Gastroesophageal sphincter (tissue), 4 donors: ENCODE data around the gene TUBA3D. TPM values are rescaled to one million over a fixed set of nuclear protein-coding genes. Genes with fewer than 3 reads are reported as not detected.
"Not testable (repeated sequence)": the region's sequence is repeated elsewhere in the genome, so short reads cannot be mapped to it uniquely, and the experiment has no call there.

ENCODE experiments used
- ATAC-seq: fragments of 150-250 bp; one replicate; pipeline ENCODE4 v1.9.1; 2016; ENCODE audit warnings: mild to moderate bottlenecking, moderate library complexity
- H3K27ac ChIP-seq, 4 donors: fragments of 200-600 bp; sonication (generic) in 3 of 4; 1 replicate in 3 of 4; 2 replicates in 1 of 4; pipeline ENCODE4 v1.5.1; 2016 to 2019
- H3K27me3 ChIP-seq: fragments of 200-600 bp; sonication (generic); one replicate; pipeline ENCODE4 v1.5.1; 2019
- H3K36me3 ChIP-seq, 2 donors: fragments of 200-600 bp; sonication (generic); one replicate each; pipeline ENCODE4 v1.5.1; 2019; ENCODE audit warnings: control low read depth in 1 of 2
- H3K4me1 ChIP-seq, 3 donors: fragments of 200-600 bp; sonication (generic); 1 replicate in 2 of 3; 2 replicates in 1 of 3; pipeline ENCODE4 v1.5.1; 2016 to 2019; ENCODE audit warnings: control low read depth in 2 of 3
- H3K4me3 ChIP-seq, 2 donors: fragments of 200-600 bp; sonication (generic); one replicate each; pipeline ENCODE4 v1.5.1; 2019; ENCODE audit warnings: mild to moderate bottlenecking in 1 of 2, moderate library complexity in 1 of 2
- H3K9me3 ChIP-seq, 3 donors: fragments of 200-600 bp; sonication (generic); one replicate each; pipeline ENCODE4 v1.5.1; 2017 to 2019; ENCODE audit warnings: control low read depth in 2 of 3
- EP300 ChIP-seq: sonication (generic); formaldehyde crosslinking; IDR thresholded peaks from one replicate; pipeline ENCODE4 v1.6.1; 2017; ENCODE audit warnings: antibody characterized with exemption, mild to moderate bottlenecking
- POLR2A ChIP-seq, 2 donors: fragments of 450-650 bp; IDR thresholded peaks; one replicate each; pipeline ENCODE4 v1.6.1; 2017; ENCODE audit warnings: antibody characterized with exemption in 2 of 2, mild to moderate bottlenecking in 2 of 2, moderate library complexity in 1 of 2
- POLR2AphosphoS5 ChIP-seq: sonication (generic); formaldehyde crosslinking; IDR thresholded peaks from one replicate; pipeline ENCODE4 v1.6.1; 2017; ENCODE audit warnings: antibody characterized with exemption
- WGBS, 2 donors: methylation state at CpG; one replicate each; pipeline ENCODE4 v1.1.5; 2018; ENCODE audit warnings: low coverage in 1 of 2; 5-methylcytosine and 5-hydroxymethylcytosine counted together
- total RNA-seq, 4 donors: library from RNA; depleted of rRNA; stranded (reverse); fragments of >200 nt; gene quantifications; one replicate each; pipeline ENCODE4 v1.1.0, GENCODE V29; 2016
- TF ChIP-seq, protein P1 (sequence below), 4 experiments: fragments of 200-600 bp in 2 of 4; fragments of 450-650 bp in 2 of 4; sonication (generic) in 1 of 4; IDR thresholded peaks; one replicate each; pipeline ENCODE4 v1.5.1; 2017 to 2019; ENCODE audit warnings: antibody characterized with exemption in 4 of 4, mild to moderate bottlenecking in 2 of 4, moderate library complexity in 2 of 4

Gene TUBA3D
- total RNA-seq, 4 donors from 2014 or later = not detected

DNA sequence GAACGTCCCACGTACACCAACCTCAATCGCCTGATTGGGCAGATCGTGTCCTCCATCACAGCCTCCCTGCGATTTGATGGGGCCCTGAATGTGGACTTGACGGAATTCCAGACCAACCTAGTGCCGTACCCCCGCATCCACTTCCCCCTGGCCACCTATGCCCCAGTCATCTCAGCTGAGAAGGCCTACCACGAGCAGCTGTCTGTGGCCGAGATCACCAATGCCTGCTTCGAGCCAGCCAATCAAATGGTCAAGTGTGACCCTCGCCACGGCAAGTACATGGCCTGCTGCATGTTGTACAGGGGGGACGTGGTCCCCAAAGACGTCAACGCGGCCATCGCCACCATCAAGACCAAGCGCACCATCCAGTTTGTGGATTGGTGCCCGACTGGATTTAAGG, 4.4 kb downstream of the TUBA3D start:
- H3K27me3 ChIP-seq, ATAC-seq, H3K4me1 ChIP-seq, H3K27ac ChIP-seq, H3K9me3 ChIP-seq, H3K4me3 ChIP-seq: not testable (repeated sequence)
- H3K36me3 ChIP-seq = peaks cover 0 to 42% of the 10 kb centered on the region in 2 donors
- WGBS, 2 donors = 100% methylated on average over 1 of the region's 20 CpGs; no CpG with 5 or more reads in 1 of the 2 donors

GRCh38 chr2:131482506-131483155, 6.7 kb downstream of the TUBA3D start:
- H3K27ac ChIP-seq, ATAC-seq, H3K4me1 ChIP-seq, H3K9me3 ChIP-seq, H3K4me3 ChIP-seq, H3K27me3 ChIP-seq: not testable (repeated sequence)
- 96 to 100% methylated on average over 1 to 5 of the region's 19 CpGs for whole genome bisulfite sequencing, 2 donors
- H3K36me3 ChIP-seq = peaks cover 0 to 39% of the 10 kb centered on the region in 2 donors

DNA sequence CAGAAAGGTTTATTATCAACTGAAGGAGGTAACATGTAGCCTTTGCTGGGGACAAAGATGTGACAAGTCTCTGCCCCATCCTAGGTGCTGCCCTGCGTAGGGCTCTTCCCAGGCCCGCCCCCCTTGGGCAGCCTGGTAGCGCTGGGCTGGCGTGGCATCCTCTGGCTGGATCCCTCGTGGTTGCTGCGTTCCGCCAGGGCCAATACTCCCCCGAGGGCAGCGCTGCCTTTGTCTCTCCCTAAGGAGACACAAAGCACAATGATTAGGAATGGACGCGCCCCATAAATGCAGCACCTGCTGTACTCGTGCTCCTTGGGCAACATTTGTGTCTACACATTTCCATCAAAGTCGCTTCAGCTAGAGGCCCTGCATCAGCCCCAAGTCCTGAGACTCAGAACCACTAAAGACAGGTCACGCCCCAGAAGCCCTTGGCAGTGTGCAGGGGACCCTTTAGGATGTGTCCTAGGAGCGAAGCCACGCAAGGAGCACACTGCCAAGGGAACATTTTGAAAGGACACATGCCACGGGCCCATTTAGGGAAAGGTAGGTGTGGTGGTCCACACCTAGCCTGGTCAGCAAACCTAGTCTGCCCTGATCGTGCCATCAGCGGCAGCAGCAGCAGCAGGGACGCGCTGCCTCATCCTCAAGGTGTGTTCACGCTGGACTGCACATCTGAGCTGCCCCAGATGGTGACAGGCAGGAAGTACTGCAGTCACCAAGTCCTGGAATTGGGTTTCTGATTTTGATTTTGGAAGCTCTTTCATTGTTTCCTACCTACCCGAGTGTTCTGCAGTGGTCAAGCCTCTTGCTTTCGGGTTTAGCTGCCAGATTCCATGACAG, 8.3 kb downstream of the TUBA3D start:
- WGBS, 2 donors = 68 to 100% methylated on average over 2 to 3 of the region's 24 CpGs
- not testable (repeated sequence) for H3K9me3 ChIP-seq, H3K4me3 ChIP-seq, H3K27me3 ChIP-seq, H3K27ac ChIP-seq, H3K4me1 ChIP-seq, ATAC-seq
- H3K36me3 ChIP-seq = peaks cover 0 to 38% of the 10 kb centered on the region in 2 donors

DNA sequence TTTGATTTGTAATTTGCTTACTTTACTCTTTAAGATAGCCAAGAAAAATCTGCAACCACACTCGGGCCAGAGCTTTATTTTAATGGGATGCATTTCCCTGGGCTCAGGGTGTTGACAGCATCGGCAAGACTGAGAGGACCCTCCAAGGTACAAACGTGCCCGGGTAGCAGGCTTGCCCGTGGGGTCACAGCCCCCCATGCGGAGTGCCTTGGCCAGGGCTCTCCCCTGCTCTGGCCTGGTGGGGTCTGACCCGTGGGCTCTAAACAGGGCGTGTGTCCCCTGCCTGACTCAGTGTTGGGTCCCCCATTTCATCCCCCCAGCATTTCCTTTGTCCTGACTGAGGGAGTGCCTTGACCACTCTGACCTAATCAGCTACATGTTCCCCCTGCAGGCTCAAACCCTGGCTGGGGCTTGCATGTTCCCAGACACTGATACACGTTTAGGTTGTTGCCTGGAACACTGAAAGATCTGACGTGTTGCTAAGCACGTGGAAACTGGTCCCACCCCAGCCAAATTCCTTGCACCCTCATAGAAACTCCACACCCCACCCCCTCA, 9.1 kb downstream of the TUBA3D start:
- H3K9me3 ChIP-seq, H3K27ac ChIP-seq, ATAC-seq, H3K4me1 ChIP-seq, H3K4me3 ChIP-seq, H3K27me3 ChIP-seq: not testable (repeated sequence)
- peaks cover 0 to 31% of the 10 kb centered on the region in 2 donors for H3K36me3 ChIP-seq
- WGBS, 2 donors = 100% methylated on average over 1 of the region's 11 CpGs; no CpG with 5 or more reads in 1 of the 2 donors

DNA sequence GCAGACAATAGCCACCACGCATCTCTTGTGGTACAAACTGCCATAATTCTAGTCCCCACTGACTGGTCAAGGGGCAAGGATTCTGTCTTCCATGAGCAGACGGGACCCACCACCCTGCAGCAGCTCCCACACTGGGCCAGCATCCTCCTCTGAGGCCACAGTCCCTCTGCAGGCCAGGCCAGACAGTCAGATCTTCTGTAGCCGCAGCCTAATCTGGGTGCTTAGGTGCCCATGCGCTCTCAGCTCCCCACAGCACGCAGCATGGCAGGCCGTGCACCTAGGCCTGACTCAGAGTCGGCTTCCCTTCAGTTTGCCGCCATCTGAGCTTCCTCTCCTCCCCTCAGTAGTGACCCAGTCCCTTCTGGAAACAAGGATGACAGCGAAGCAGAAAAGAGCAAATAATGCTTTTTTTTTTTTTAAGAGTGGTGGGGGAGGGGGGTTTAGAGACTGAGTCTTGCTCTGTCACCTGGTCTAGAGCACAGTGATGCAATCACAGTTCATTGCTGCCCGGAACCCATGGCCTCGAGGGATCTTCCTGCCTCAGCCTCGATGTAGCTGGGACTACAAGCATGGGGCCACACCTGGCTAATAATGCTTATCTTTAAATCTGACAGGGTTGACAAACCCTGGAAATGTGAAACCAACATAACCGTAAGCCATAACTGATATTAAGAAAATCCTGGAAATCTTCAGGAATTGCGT, 10.4 kb downstream of the TUBA3D start:
- not testable (repeated sequence) for ATAC-seq, H3K27ac ChIP-seq, H3K4me3 ChIP-seq, H3K9me3 ChIP-seq, H3K27me3 ChIP-seq
- WGBS, 2 donors = 89% methylated on average over 7 of the region's 14 CpGs; no CpG with 5 or more reads in 1 of the 2 donors
- Histone ChIP-seq H3K36me3 (peaks cover 0 to 28% of the 10 kb centered on the region in 2 donors), H3K4me1 (peaks cover 0 to 15% (median 7%) of the 10 kb centered on the region in 3 donors)

DNA sequence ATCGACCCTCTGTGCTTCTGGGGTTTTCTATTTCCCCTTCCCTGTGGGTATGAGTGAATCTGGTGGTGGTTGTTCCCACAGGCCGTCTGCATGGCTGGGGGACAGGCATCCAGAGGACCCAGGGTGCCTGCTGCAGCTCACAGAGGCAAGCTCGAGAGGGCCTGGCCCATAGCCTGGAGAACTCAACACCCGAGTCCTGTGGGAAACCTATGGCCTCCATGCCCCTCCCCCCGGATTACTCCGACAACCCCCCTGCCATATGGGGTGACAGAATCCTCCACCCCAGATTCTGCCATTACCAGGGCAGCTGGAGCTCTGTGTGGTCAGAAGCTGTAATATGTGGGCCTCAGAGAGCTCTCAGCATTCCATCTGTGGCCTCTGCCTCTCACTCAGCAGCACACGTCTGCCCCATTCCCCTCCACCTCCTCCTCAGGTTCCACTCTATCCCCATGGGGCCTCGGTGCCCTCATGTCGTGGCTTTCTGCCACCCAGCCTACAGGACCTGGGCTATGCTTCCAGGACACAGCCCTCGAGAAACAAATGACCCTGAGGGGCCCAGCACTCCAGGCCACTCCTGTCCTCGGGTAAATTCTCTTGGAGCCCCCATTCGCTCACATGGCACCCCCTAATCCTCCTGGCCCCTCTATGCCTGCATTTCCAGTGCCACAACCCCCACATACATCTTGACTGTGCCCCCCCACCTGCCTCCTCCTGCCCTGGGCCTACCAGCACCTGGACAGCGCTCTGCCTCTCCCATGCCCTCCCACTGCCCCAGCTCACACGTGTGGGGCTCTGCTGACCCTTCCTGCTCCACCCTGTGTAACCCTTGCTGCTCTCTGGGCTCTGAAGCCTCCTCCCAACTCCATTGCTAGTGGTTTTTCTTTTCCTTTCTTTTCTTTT, 12.6 kb downstream of the TUBA3D start:
- Histone ChIP-seq H3K27ac (no peak overlapping the region), H3K9me3 (no peaks in the 10 kb centered on the region), H3K4me3 (no peak overlapping the region), H3K4me1 (peaks cover 0 to 20% (median 7%) of the 10 kb centered on the region in 3 donors), H3K27me3 (no peaks in the 10 kb centered on the region), H3K36me3 (peaks cover 0 to 15% of the 10 kb centered on the region in 2 donors)
- ATAC-seq = no peak
- 70 to 80% methylated on average over 3 to 4 of the region's 14 CpGs for WGBS, 2 donors
- TF ChIP-seq POLR2AphosphoS5 = no peak
- TF ChIP-seq POLR2A (IDR thresholded peaks at IDR 0.05) = no peak
- TF ChIP-seq, protein P1, sequence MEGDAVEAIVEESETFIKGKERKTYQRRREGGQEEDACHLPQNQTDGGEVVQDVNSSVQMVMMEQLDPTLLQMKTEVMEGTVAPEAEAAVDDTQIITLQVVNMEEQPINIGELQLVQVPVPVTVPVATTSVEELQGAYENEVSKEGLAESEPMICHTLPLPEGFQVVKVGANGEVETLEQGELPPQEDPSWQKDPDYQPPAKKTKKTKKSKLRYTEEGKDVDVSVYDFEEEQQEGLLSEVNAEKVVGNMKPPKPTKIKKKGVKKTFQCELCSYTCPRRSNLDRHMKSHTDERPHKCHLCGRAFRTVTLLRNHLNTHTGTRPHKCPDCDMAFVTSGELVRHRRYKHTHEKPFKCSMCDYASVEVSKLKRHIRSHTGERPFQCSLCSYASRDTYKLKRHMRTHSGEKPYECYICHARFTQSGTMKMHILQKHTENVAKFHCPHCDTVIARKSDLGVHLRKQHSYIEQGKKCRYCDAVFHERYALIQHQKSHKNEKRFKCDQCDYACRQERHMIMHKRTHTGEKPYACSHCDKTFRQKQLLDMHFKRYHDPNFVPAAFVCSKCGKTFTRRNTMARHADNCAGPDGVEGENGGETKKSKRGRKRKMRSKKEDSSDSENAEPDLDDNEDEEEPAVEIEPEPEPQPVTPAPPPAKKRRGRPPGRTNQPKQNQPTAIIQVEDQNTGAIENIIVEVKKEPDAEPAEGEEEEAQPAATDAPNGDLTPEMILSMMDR (IDR thresholded peaks at IDR 0.05) = no peak
- no peak for TF ChIP-seq EP300

DNA sequence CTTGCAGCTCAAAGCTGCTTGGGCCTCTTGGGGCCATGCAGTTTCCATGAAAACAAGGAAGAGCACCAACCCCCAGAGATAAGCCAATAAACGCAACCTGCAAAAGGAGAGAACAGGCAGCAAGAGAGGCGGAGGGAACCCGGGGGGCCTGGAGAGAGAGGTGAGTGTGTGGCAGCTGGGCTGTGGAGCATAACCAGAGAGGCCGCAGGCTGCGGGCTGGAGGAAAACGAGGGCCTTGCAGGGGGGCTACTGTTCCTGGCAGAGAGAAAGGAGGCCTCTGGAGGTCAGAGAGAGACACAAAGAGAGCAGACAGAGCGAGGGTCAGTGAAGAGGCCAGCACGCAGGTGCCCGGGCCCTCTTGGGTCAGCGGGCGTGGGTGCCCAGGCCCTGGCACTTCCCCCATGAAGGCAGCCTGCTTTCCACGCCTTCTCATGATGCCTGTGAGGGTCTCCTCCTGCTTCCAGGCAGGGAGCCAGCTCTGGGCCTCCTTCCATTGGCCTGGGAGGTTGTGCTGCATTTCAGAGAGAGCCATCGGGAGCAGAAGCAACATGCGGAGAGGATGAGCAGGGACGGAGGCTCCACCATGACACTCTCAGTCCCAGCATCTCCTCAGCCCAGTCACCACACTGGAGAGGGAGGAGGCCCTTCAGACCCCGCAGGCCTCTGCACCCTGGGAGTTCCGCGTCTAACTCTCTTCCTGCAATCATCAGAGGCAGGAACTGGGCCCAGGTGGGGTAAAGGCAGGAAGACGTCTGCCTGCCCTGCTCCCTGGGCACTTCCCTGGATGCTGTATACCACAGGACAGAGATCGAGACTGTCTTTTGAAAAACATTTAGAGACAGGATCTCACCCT, 14.9 kb downstream of the TUBA3D start:
- WGBS, 2 donors = 56 to 77% methylated on average over 5 to 13 of the region's 20 CpGs
- not testable (repeated sequence) for H3K27me3 ChIP-seq, ATAC-seq, H3K9me3 ChIP-seq, H3K36me3 ChIP-seq
- H3K4me1 ChIP-seq = peaks cover 0 to 39% (median 16%) of the 10 kb centered on the region in 3 donors
- H3K4me3 ChIP-seq = peak overlapping the region; percentile 35 to 93
- H3K27ac ChIP-seq = peak overlapping the region in 1 of 4 donors; percentile 52

DNA sequence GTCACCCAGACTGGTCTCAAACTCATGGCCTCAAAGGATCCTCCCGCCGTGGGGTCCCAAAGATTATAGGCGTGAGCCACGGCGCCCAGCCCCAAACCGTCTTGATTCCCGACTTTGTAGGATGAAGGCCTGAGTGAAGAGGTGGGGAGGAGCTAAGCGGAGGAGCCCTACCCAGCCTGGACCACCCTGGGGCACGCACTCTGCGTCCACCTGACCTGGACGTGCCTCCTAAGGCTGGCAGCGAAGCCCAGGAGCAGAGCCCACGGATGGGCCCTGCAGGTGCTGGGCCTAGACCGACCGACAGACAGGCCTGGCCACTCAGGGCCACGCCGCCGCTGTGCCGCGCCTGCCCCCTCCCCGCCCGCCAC, 15.5 kb downstream of the TUBA3D start:
- H3K4me3 ChIP-seq = peak overlapping the region; percentile 35 to 93
- not testable (repeated sequence) for H3K27me3 ChIP-seq, H3K9me3 ChIP-seq, ATAC-seq, H3K36me3 ChIP-seq
- H3K4me1 ChIP-seq = peaks cover 0 to 39% (median 16%) of the 10 kb centered on the region in 3 donors
- H3K27ac ChIP-seq = peak overlapping the region in 1 of 4 donors; percentile 52
- no CpG with 5 or more reads among the region's 22 CpGs for WGBS, 2 donors
